ENCODE measurements around the gene HSP90AB1.

The HSP90AB1 gene

DNA sequence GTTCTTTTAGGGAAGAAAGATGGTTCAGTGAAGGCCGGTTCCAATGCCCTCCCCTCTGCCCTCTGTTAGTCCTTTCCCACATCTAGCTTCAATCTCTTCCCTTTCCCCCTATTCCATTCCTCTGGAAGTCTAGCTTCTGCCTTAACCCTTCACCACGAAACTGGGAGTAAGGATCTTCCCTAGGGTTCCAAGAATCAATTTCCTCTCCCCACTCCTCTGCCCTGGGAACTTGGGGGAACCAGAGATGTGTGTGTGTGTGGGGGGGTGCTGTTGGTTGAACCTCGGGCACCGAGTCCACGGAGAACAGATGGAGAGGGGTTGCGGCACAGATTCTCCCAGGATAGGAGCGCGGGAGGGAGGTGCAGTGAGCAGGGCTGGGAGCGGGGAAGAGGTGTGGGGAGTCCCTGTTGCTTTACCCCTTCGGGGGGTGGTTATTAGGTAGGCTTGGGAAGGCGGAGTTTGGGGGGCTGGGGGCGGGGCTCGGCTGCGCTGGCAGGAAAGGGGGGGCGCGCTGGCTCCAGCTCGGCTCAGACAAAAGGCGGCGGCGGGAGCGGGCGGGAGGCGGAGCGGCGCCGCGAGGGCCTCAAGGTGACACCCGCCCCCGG, 23.1 kb downstream of the HSP90AB1 start, which contains the start of gene TMEM151B:
TMEM151B (plus strand) TSS at position 530 of the 605 bp plus-strand sequence. CDS start 293 bp downstream, outside the sequence.
- no peak for DNase-seq

- DNase-seq: no peak
Observed at GRCh38 chr6:44270526-44271405, 23.9 kb downstream of the HSP90AB1 start.

DNA sequence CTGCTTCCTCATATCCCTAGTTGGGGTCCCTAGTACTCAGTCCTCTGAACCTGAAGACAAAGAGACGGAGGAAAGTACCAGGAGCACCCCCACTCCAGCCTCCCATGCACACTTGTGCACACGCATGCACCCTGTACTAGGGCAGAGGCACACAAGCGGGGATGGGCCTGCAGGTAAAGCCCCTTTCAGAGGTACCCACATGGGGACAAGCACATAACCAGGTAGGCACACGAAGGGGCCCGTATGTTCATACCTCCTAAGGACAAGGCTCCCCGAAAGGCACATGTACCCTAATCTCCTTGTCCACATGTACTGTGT, 24.5 kb downstream of the HSP90AB1 start:
- no peak for DNase-seq

- no peak for DNase-seq
Observed at GRCh38 chr6:44271914-44272313, 25.0 kb downstream of the HSP90AB1 start.

- no peak for DNase-seq
Observed at GRCh38 chr6:44272529-44272928, 25.6 kb downstream of the HSP90AB1 start.

DNA sequence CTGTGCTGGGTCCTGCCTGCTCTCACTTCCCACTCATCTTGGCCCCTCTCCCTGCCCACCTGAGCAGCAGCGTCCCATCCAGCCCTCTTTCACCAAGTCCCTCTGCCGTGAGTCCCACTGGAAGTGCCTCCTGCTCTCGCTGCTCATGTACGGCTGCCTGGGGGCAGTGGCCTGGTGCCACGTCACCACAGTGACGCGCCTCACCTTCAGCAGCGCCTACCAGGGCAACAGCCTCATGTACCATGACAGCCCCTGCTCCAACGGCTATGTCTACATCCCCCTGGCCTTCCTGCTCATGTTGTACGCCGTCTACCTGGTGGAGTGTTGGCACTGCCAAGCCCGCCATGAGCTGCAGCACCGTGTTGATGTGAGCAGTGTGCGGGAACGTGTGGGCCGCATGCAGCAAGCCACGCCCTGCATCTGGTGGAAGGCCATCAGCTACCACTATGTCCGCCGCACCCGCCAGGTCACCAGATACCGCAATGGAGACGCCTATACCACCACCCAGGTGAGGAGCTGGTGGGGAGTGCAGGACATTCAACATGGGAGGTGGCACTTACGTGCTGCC, 26.2 kb downstream of the HSP90AB1 start:
- no peak for DNase-seq

DNA sequence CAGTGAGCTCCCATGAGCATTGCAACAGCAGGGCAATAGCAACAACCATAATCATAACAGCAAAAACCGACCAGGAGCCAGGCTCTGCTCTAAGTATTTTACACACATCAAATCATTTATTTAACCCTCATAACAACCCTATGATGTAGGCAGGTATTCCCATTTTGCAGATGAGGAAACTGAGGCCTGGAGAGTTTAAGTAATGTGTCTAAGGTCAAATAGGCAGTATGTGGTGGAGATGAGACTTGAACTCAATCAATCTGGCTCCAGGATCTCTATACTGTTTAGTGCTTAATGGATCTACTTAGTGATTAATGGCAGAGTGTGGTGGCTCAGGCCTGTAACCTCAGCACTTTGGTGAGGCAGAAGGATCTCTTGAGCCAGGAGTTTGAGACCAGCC, 26.7 kb downstream of the HSP90AB1 start:
- DNase-seq: no peak

GRCh38 chr6:44275271-44275748, 28.4 kb downstream of the HSP90AB1 start:
- DNase-seq: no peak

GRCh38 chr6:44275749-44276648, 29.1 kb downstream of the HSP90AB1 start:
- no peak for DNase-seq

- DNase-seq: no peak
Observed at GRCh38 chr6:44276667-44277640, 30.1 kb downstream of the HSP90AB1 start.

DNA sequence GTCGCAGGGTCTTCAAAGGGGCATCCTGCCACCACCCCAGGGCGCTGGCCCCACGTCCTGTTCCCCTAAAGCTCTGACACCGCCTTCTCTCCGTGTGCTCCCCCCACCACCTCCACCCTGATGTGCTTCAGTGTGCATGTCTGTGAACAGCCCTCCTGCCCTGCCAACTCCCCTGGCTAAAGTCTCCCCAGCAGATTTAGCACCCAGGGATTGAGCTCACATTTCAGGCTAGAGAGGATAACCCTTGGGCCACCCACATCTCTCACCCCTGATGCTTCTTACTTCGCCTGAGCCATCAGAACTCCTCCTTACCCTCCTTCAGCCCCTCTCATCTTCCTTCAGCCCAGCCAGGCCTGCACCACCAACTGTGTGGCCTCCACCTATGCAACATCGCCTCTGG, 30.9 kb downstream of the HSP90AB1 start:
- DNase-seq: no peak

GRCh38 chr6:44278315-44278714, 31.4 kb downstream of the HSP90AB1 start:
- DNase-seq: no peak

DNA sequence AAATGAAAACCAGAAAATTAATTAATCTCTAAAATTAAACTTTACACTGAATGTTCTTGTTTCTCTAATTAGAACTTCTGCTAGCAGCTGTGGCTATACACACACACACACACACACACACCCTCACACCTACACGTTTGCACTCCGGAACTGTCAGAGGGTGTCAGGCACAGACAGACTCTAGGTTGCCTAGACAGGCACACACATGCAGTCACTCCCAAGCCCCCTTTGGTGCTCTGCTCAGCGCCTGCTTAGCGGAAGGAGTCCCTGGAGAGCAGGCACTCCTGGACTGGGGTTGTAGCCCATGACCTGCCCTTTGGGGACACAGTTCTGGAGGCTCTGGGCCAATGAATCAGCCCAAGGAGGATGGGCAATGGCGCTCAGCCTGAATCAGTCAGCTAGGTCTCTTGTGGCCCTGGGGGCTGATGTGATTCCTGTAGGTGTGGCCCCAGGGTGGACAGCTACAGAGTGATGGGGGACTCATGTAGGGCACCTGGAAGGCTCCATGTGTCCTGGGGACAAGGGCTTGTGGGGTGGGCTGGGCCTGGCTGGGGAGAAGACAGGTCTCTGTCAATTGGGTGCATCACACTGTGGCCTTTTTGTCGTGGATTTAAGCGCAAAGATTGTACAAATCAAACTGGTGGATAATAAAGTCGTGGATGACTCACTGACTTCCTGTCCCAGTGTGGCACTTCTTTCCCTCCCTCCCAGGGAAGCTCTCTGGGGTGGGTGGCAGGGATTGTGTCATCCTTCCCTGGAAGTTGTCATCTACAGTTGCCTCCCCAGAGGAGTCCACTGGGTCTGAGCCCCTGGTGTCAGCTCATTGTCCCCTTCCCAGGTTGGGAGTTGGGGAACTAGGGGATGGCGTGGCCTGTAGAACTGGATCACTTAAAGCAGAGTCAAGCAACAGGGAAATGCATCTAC, 32.1 kb downstream of the HSP90AB1 start:
- no peak for DNase-seq

GRCh38 chr6:44284121-44284520, 37.2 kb downstream of the HSP90AB1 start:
- no peak for DNase-seq

DNA sequence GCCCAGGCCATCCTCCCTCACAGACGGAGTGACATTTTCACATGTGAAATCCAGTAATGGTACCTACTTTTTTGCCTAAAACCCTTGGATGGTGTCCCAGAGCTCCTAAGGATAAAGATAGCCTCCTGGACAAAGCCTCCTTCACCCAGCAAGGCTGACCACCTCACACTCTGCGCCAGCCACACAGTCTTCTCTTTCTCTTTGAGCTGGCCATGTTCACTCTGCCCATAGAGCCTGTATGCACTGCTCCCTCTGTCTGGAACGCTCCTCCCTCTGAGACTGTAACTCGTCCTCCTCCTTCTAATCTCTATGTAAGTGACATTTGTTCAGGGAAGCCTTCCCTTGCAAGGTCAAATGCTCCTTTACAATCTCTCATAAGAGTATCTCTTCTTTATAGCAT, 38.0 kb downstream of the HSP90AB1 start:
- no peak for DNase-seq

- no peak for DNase-seq
Observed at GRCh38 chr6:44285552-44286284, 38.8 kb downstream of the HSP90AB1 start.

GRCh38 chr6:44286285-44286565, 39.3 kb downstream of the HSP90AB1 start:
- DNase-seq: no peak

DNA sequence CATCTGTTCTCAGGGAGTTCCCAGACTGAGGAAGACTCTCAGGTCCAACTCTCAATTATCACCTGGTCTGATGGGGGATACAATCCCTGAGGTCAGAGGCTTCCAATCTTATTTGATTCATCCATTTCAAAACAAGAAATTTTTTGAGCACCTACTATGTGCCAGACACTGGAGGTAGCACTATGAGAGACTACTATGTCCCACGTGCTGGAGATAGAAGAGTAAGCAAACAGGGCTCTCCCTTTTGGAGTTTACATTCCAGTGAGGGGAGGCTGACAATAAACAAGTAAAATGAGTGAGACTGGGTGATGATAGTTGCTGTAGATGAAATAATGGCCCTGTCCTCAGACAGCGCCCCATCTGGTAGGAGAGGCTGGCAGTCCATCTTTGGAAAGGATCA, 39.8 kb downstream of the HSP90AB1 start:
- no peak for DNase-seq

DNA sequence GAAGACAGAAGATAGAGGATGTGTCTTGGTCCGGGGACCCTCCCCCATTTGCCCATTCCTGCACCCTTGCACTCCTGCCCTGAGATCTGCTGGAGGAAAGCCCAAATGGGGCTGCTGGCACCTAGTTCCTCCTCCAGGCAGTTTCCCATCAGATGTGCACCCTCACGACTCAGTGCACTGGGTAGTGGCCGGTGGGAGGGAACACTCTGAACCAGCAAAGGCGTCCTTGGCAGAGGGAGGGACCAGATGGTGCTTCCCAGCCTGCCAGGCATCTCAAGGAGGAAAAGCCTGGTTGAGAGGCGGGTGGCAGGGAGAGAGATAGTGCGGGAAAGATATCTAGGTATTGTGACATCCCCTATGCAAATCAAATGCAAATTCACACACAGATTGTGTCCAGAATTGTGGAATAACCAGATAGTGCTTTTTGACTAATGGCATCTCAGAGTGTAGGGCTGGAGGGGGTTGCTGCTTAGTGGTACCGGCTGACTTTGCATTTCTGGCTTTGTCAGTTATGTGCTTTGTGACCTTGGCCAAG, 42.9 kb downstream of the HSP90AB1 start:
- no peak for DNase-seq

DNA sequence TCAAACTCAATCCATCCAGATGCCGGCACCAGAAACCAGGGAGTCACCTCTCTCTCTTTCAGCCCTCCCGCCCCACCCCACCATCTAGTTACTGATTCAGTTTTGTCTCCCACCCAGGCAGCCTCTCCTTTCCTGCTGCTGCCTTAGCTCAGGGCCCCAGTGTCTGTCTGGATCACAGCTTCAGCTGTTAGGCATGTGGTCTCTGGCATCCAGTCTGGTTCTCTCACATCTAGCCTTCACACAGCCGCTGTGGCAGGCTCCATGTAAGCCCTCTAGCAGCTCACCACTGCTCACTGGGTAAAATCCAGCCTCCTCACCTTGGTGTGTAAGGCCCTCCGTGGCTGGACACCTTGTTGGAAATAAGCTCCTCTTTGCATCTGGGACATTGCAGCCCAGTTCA, 44.9 kb downstream of the HSP90AB1 start:
- DNase-seq: no peak
